Stimulated activated memory B cell treated with anti-CD40 and anti-IgM and Interleukin-4, amounts not matched to agents 10 μg/mL and 1 μg/mL and 100 μg/mL, for 72 hours (primary cell): ENCODE results near the gene RRBP1.
A peak's percentile ranks its signal among the peaks of the same experiment; 100 is the strongest.

ENCODE experiments used
- ATAC-seq: fragments of 150-1000 bp; cut with Tn5 transposase; 2 replicates; pipeline ENCODE4 v1.10.0; 2021
- H3K27ac Mint-ChIP-seq: one replicate; pipeline ENCODE4 v1.8.0; 2022; ENCODE audit warnings: mild to moderate bottlenecking, mixed read lengths
- H3K27me3 Mint-ChIP-seq: one replicate; pipeline ENCODE4 v1.8.0; 2022; ENCODE audit warnings: mixed read lengths
- H3K36me3 Mint-ChIP-seq: one replicate; pipeline ENCODE4 v1.8.0; 2022; ENCODE audit warnings: mixed read lengths
- H3K4me1 Mint-ChIP-seq: one replicate; pipeline ENCODE4 v1.8.0; 2022; ENCODE audit warnings: mixed read lengths
- H3K4me3 Mint-ChIP-seq: one replicate; pipeline ENCODE4 v1.8.0; 2022; ENCODE audit warnings: mild to moderate bottlenecking, moderate library complexity, mixed read lengths
- H3K9me3 Mint-ChIP-seq: one replicate; pipeline ENCODE4 v1.8.0; 2022; ENCODE audit warnings: mixed read lengths

The RRBP1 gene

GRCh38 chr20:17622851-17623508 is 59.1 kb downstream of the RRBP1 start:
- H3K4me3 Mint-ChIP-seq, result no peak overlapping the region
- H3K4me1 Mint-ChIP-seq, result peaks cover 7% of the 10 kb centered on the region
- H3K27me3 Mint-ChIP-seq, result no peaks in the 10 kb centered on the region
- ATAC-seq, result no peak
- peaks cover 61% of the 10 kb centered on the region for H3K36me3 Mint-ChIP-seq
- H3K9me3 Mint-ChIP-seq, result no peaks in the 10 kb centered on the region
- H3K27ac Mint-ChIP-seq, result no peak overlapping the region

DNA sequence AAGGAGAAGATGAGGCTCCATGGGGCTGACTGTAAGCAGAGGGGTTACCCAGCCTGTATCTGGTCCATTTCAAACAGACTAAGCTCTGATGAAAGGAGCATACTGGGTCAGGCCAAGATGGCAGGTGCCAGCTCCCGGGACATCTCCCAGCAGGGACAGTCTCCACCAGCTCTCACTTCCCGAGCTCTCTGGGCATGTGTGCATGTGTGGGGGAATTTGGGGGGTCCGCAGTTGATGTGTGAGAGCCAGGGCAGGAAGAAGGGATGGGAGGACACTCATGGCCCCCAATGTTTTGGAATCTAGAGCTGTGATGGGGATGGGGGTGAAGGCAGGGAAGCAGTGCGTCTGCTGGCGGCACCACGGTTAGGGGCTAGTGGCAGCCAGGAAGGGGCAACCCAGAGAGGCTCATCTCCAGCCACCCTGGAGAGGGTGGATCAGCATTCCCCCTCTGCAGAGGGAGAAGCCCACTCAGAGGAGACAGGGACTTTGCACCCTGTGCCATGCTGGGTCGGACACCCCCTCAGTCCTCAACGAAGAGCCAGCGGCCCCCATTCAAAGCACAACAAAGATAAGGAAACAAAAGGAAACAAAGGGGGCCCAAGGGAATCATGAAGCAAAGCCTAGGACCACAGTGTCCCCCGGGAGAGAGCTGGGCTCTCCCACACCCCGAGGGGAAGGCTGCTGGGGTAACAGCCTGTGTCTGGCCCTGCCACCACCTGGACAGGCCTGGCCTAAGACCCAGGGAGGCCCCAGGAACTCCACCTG is 59.8 kb downstream of the RRBP1 start:
- Mint-ChIP-seq H3K27me3 (no peaks in the 10 kb centered on the region), H3K4me1 (peaks cover 7% of the 10 kb centered on the region), H3K4me3 (no peak overlapping the region), H3K36me3 (peaks cover 60% of the 10 kb centered on the region), H3K9me3 (no peaks in the 10 kb centered on the region), H3K27ac (no peak overlapping the region)
- ATAC-seq, result no peak

DNA sequence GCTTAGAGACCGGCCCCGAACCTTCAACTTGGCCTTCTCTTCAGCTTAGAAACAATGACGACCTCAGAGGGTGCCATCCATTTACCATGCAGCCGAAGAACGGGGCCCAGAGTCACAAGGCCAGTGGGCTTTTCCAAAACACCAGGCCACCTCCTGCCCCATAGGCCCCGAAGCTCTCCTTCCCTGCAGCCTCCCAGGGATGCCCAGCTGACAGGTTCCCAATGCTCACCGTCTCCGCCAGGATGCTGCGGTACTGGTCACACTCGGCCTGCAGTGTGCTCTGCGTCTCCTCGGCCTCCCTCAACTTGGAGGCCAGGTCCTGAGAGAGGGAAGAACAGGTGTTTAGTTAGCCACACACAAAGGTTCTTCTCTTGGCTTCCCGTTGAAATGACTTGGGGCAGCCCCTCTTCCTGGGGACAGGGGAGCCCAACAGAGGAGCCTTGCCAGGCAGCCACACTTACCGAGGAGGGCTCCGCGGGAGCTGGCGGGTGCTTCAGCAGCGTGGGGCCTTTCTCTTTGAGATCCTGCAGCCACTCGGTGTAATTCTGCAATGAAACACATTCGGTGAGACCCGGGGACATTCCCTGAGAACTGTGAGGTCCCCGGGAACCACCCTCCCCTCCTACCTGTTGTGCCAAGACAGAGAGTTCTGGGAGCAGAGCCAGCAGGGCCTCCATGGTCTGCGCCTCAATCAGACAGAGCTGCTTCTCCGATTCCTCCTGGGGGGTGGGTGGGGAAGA is 60.6 kb downstream of the RRBP1 start:
- Mint-ChIP-seq H3K4me1 (peaks cover 7% of the 10 kb centered on the region), H3K27ac (no peak overlapping the region), H3K36me3 (peaks cover 60% of the 10 kb centered on the region), H3K9me3 (no peaks in the 10 kb centered on the region), H3K4me3 (no peak overlapping the region), H3K27me3 (no peaks in the 10 kb centered on the region)
- no peak for ATAC-seq

DNA sequence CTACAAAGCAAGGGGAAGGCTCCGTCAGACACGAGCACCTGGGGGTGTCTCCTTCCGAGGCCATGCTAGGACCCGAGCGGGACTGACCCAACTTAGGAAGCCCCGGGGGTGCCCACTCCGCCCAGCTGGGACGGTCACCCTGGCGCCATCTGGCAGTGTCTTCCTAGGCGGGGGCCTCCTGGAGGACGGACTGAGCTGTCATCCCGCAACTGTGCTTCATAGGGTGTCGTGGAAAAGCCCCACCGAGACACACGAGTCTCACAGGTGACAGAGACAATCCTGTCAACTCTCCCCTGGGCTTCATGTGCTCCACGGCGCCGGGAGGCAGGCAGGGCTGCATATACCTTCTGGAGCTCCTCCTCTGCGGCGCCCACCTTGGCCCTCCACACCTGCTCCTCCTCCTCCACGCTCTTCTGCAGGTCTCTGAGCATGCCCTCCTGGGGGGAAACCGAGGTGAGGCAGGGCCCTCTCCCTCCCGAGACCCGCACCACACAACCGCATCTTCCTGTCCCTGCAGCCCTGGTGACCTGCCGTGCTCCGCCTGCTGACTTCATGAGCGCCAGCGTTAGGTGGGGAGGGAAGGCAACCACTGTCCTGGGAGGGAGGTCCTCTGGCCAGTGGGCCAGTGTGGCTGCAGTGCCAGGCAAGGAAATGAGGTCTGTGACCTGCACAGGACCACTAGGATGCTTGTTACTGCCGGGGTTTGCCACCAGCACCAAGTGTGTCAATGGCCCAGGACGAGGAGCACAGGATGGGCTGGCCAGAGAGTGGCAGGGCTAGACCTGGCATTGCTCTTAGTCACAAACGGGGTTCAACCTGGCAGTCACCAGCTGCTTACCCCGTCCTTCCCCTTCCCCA is 61.4 kb downstream of the RRBP1 start:
- no peaks in the 10 kb centered on the region for H3K9me3 Mint-ChIP-seq
- ATAC-seq, result no peak
- no peak overlapping the region for H3K27ac Mint-ChIP-seq
- peaks cover 53% of the 10 kb centered on the region for H3K36me3 Mint-ChIP-seq
- H3K4me3 Mint-ChIP-seq, result no peak overlapping the region
- peaks cover 7% of the 10 kb centered on the region for H3K4me1 Mint-ChIP-seq
- no peaks in the 10 kb centered on the region for H3K27me3 Mint-ChIP-seq

- H3K36me3 Mint-ChIP-seq, result peaks cover 48% of the 10 kb centered on the region
- H3K27me3 Mint-ChIP-seq, result no peaks in the 10 kb centered on the region
- no peaks in the 10 kb centered on the region for H3K9me3 Mint-ChIP-seq
- no peak overlapping the region for H3K27ac Mint-ChIP-seq
- no peak for ATAC-seq
- H3K4me3 Mint-ChIP-seq, result no peak overlapping the region
- peaks cover 7% of the 10 kb centered on the region for H3K4me1 Mint-ChIP-seq
Observed at GRCh38 chr20:17619351-17620093, 62.5 kb downstream of the RRBP1 start.

DNA sequence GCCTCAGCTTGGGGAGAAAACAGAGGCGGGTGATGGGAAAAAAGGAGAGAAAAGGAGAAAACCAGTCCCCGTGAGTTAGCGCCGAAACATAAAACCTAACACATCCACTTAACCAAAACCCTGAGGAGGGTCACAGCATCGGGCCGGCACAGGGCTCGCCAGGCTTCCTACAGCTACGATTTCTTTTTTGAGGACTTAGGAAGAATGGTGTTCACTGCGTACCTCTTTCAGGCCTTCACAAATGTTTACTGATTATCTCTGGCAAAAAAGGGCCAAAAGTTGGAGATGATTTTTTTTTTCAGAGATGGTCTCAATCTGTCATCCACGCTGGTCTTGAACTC is 63.4 kb downstream of the RRBP1 start:
- no peak overlapping the region for H3K4me3 Mint-ChIP-seq
- no peaks in the 10 kb centered on the region for H3K9me3 Mint-ChIP-seq
- no peaks in the 10 kb centered on the region for H3K27me3 Mint-ChIP-seq
- ATAC-seq, result no peak
- H3K4me1 Mint-ChIP-seq, result peaks cover 7% of the 10 kb centered on the region
- H3K36me3 Mint-ChIP-seq, result peaks cover 42% of the 10 kb centered on the region
- no peak overlapping the region for H3K27ac Mint-ChIP-seq

DNA sequence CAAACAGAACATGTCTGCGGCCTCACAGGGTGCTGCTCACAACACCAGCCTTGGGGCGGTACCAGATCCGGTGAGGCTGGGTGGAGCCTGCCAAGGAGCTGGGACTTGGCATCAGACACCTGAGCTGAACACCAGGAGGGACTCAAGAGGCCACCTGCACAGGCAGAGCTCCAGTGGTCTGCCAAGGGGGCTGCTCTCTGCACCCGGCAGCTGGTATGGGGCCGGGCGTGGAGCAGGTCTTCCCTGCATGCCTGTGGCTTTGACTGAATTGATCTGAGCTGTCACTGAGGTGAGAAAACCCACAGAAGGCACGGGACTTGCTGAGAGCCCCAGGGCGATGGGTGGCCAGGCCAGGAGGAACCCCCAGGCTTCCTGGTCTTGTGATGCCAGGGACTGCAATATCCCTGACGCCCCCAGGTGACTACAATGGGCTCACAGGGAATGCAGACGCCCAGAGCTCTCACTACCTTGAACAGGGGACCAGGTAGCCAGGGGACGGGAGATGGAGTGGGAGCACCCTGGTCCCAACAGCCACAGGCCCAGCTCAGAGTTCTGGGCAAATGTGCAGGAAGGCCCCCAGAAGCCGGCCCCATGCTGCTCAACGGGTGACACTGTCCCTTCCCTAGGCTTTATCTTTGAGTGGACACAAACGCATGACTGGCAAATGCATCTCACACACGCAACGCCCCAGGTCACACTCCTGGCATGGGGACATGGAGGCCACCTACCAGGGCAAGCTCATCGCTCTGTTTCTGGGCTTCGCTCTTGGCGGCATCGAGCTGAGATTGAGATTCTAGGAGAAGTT is 64.0 kb downstream of the RRBP1 start:
- H3K27ac Mint-ChIP-seq, result no peak overlapping the region
- H3K36me3 Mint-ChIP-seq, result peaks cover 38% of the 10 kb centered on the region
- H3K27me3 Mint-ChIP-seq, result no peaks in the 10 kb centered on the region
- no peak overlapping the region for H3K4me3 Mint-ChIP-seq
- no peak for ATAC-seq
- H3K4me1 Mint-ChIP-seq, result peaks cover 7% of the 10 kb centered on the region
- no peaks in the 10 kb centered on the region for H3K9me3 Mint-ChIP-seq

- peak; percentile 52 for ATAC-seq
- Mint-ChIP-seq H3K27me3 (no peaks in the 10 kb centered on the region), H3K36me3 (peaks cover 36% of the 10 kb centered on the region), H3K9me3 (no peaks in the 10 kb centered on the region), H3K4me3 (no peak overlapping the region), H3K4me1 (peaks cover 5% of the 10 kb centered on the region), H3K27ac (no peak overlapping the region)
Observed at GRCh38 chr20:17617212-17617867, 64.7 kb downstream of the RRBP1 start.

GRCh38 chr20:17616480-17617211 is 65.4 kb downstream of the RRBP1 start:
- H3K36me3 Mint-ChIP-seq, result peaks cover 29% of the 10 kb centered on the region
- no peaks in the 10 kb centered on the region for H3K9me3 Mint-ChIP-seq
- H3K27me3 Mint-ChIP-seq, result no peaks in the 10 kb centered on the region
- ATAC-seq, result no peak
- no peaks in the 10 kb centered on the region for H3K4me1 Mint-ChIP-seq
- no peak overlapping the region for H3K4me3 Mint-ChIP-seq
- H3K27ac Mint-ChIP-seq, result no peak overlapping the region

GRCh38 chr20:17615645-17616479 is 66.2 kb downstream of the RRBP1 start:
- no peak overlapping the region for H3K27ac Mint-ChIP-seq

DNA sequence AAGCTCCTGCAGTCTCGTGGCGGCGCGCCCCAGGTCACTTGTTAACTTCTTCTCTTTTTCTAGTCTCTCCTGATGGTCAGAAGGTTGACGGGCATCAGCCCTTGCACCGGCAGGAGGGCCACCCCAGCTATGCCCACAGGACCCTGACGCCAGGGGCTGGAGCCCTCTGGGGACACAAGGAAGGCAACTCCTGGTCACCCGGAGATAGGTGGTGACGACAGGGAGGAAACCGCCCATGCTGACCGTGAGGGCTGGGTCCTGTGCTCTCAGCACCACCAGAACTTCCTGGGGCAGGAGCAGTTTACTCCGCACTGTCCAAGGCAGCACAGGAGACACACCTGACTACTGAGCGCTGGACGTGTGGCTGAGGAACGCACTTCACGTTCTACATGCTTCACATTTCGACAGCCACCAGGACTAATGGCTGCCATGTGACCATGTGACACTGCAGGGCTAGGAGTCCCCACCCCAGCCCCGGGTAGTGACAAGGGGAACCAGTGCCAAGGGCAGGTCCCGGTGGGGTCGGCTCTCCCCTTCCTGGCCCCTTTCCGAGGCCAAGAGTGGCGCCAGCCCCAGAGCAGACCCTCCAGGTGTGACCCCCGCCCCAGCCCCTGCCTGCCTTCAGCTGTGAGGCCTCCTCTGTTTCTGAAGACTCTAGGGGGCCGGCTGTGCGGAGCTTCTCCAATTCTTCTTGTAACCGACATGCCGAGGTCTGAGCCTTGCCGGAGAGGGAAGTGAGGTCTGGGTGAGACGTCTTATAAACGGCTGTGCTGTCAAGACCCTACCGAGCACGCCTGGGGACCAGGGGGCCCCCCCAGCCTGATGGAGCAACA is 67.0 kb downstream of the RRBP1 start:
- peaks cover 13% of the 10 kb centered on the region for H3K36me3 Mint-ChIP-seq
- no peak for ATAC-seq
- H3K9me3 Mint-ChIP-seq, result no peaks in the 10 kb centered on the region
- no peak overlapping the region for H3K27ac Mint-ChIP-seq
- no peak overlapping the region for H3K4me3 Mint-ChIP-seq
- H3K27me3 Mint-ChIP-seq, result no peaks in the 10 kb centered on the region
- H3K4me1 Mint-ChIP-seq, result peaks cover 3% of the 10 kb centered on the region

More at GRCh38 chr20:17615645-17616479, 66.2 kb downstream of the RRBP1 start:
- Mint-ChIP-seq H3K9me3 (no peaks in the 10 kb centered on the region), H3K27me3 (no peaks in the 10 kb centered on the region), H3K4me1 (no peaks in the 10 kb centered on the region), H3K4me3 (no peak overlapping the region), H3K36me3 (peaks cover 22% of the 10 kb centered on the region)
- no peak for ATAC-seq
